GM21717 (cell line): ENCODE data around the gene TMEM250.

Experiments used
- ATAC-seq: cut with Tn5 transposase; IDR thresholded peaks from one replicate; pipeline ENCODE4 v1.9.1; 2021; ENCODE audit warnings: mild to moderate bottlenecking, moderate library complexity; ENCODE audit not compliant: unreplicated experiment

TMEM250 gene

GRCh38 chr9:136096505-136097001 lies 22.1 kb downstream of the TMEM250 start:
- no peak for ATAC-seq

DNA sequence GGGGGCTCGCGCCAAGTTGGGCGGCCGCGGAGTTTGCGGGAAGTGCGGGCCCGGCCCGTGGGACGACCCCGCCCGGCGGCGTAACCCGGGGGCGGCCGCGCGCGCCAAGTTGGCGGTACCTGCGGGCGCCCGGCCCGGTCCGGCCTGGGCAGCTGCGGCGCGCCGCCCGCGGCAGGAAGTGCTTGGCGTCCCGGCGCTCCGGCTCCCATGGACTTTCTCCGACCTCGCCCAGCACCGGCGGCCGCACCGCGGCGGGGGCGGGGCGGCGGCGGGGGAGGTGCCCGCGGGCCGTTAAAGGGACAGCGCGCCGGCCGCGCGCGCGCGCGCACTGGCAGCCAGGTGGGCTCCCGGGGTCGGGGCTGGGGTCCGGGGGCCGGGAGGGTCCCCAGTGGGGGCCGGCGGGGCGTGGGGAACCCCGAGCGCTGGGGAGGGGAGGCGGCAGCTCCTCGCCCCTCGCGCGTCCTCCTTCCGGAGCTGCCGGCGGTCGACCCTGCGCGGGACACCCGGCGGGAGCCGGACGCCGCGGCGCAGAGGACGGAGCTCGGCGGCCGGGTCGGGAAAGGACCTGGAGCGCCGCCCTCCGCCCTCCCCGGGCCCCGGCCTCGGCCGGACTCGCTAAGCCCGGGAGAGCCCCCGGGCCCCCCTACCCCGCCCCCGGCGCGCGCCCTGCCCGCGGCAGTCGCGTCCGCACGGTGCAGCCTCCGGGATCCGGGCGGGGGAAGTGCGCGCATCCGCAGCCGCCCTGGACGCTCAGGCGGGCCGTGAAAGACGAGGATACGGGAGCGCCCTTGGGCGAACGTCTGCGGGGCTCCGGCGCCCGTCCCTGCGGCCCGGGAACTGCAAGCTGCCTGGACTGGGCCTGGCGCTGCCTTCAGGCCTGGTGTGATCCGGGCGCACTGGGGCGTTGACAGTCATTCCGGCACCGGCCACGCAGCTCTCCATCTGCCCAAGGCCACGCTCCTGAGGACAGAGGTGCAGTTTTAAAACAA lies 23.3 kb downstream of the TMEM250 start, which contains the start of gene NACC2:
Gene NACC2, minus strand, starts transcription at position 220 of the 989 bp plus-strand sequence. CDS start 44,768 bp downstream, outside the sequence.
- no peak for ATAC-seq

DNA sequence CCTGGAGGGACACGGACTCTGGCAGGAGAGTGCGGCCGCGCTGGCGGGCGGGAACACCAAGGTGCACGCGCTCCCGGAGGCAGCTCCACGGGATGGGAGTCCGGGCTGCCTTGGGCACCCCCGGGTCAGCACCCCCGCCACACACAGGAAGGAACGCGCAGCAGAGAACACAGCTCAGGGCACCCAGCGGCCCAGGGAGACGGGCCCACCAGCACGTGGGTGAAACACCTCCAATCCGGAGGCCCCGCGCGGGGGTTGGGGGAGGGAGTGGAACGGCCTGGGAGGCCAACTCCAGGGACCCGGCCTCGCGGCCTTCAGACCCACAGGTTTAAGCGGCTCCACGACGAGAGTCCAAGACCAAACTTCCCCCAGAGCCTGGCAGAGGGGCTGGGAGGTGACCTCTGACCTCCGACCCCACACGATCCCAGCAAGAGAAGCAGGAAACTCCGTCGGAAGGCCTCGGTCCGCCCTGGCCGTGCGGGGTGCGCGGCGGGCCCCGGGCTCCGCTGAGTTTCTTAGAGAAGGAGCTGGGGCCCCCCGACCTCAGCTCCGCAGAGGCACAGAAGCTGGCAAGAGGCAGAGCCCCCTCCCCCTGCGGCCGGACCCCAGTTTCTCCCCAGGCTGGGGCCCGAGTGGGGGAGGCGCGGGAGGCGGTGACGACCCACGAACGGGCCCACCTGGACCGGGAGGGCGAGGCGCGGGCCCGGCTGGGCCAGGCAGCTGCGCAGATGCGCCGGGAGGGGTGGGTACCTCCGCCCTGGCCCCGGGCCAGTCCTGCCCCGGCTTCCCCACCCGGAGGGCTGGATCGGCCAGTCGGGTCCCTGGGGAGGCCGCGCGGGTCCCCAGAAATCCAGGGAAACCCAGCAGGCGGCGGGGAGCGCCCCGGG lies 24.4 kb downstream of the TMEM250 start:
- no peak for ATAC-seq

GRCh38 chr9:136093346-136093986 lies 25.2 kb downstream of the TMEM250 start:
- no peak for ATAC-seq

DNA sequence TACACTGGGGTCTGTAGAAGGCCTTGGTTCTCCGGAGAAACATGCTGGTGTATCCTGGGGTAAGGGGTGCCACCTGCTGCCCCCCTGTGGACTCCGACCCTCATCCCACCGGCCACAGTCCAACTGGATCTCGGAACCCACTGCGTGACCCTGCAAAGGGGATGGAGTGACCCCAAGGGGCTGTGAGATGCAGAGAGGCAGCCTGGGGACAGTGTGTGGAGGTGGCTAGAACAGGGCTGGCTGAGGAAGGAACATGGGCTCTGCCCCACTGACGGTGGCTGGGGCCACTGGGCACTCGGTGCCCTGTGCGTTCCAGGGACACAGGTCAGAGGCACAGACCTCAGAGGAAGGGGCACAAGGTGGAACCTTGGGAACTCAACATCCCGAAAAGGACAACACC lies 25.9 kb downstream of the TMEM250 start:
- no peak for ATAC-seq

- ATAC-seq: no peak
Measured at GRCh38 chr9:136092353-136092650, 26.4 kb downstream of the TMEM250 start.

GRCh38 chr9:136091582-136092352 lies 26.9 kb downstream of the TMEM250 start:
- no peak for ATAC-seq

GRCh38 chr9:136090768-136091581 lies 27.7 kb downstream of the TMEM250 start:
- no peak for ATAC-seq

DNA sequence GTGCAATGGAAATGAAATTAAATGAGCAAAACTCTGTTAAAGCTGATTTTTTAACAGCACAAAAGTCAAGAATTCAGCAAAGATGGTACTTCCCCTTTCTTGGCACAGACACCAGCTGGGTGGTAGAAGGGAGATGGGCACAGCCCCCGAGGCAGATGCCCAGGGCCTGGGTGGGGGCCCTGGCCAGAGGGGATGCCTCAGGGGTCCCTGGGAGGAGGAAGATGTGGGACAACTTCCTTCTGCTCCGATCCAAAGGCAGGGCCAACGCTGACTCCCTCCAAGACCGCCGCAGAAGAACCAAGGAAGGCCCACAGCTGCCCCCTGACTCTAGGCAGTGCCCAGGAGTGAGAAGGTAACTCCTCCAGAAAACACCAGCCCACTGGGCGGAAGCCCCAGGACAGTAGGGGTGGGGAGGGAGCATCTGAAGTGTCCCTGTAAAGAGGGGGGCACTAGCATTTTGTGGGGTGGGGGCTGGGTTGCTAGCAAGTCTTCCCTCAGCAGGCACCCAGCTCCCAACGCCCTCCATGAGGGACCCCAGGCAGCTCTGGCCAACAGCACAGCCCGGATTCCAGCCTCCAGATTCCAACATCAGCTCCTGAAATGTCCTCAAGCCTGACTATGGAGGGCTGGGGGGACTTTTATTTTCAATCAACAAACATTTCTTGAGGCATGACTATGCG lies 28.5 kb downstream of the TMEM250 start:
- no peak for ATAC-seq

- no peak for ATAC-seq
Measured at GRCh38 chr9:136089697-136090045, 29.0 kb downstream of the TMEM250 start.

- ATAC-seq: no peak
Measured at GRCh38 chr9:136088939-136089696, 29.6 kb downstream of the TMEM250 start.

- ATAC-seq: no peak
Measured at GRCh38 chr9:136088481-136088938, 30.2 kb downstream of the TMEM250 start.

DNA sequence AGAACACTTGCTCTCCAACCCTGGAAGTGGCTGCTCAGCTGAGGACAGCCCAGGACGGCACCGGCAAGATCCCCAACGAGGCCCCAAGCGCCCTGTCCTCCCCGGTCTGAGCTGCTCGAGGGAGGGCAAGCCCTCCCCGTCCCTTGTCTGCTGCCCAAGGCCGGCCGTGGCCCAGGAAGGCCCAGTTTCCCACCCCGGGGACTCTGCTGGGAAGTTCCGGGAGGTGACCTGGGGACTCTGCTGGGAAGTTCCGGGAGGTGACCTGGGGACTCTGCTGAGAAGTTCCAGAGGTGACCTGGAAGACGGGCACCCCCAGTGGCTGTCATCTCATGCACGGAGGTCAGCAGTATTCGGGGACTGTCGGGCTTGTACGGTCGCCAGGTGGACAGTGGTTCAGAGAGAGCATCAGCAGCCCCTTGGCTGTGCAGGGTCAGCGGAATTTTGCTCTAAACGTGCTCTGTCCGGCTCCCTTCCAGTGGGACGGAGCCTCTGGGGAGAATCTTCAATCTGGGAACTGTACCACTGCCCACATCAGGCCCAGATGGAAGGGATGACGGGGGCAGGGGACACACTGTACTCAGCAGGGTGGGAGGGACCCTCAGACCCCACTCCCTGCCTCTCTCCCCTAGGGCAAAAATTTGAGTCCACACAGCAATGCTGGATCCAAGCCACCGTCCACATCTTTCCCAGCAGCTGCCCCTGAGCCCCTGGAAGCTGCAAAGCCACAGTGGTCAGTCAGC lies 30.8 kb downstream of the TMEM250 start:
- ATAC-seq: no peak

DNA sequence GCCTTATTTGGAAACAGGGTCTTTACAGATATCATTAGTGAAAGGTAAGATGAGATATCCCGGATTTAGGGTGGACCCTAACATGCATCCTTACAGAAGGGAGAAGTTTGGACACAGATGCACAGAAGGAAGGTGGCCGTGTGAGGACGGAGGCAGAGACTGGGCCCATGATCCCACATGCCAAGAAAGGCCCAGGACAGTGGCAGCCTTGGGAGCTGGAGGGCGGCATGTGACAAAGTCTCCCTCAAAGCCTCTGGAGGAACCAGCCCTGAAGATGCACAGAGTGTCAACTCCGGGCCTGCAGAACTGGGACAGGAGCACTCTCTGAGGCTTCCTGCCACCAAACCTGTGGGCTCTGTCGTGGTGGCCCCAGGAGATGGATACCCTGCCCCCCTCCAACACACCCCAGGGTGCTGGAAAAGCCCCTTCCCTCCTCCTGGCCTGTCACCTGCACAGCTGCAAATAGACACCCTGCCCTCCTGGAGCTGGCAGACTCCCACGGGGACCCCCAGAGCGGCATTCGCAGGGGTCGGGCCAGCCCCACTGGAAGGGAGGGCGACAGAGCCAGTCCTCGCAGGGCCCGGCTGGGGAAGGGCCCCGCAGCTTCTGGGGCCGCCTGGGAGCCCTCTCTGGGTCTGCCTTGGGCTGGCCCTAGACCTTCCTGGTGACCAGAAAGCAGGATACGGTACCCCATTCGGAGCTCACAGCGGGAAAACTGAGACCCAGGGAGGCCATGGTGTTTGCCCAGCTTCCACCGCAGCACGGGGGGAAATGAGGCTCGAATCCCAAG lies 31.5 kb downstream of the TMEM250 start:
- no peak for ATAC-seq

DNA sequence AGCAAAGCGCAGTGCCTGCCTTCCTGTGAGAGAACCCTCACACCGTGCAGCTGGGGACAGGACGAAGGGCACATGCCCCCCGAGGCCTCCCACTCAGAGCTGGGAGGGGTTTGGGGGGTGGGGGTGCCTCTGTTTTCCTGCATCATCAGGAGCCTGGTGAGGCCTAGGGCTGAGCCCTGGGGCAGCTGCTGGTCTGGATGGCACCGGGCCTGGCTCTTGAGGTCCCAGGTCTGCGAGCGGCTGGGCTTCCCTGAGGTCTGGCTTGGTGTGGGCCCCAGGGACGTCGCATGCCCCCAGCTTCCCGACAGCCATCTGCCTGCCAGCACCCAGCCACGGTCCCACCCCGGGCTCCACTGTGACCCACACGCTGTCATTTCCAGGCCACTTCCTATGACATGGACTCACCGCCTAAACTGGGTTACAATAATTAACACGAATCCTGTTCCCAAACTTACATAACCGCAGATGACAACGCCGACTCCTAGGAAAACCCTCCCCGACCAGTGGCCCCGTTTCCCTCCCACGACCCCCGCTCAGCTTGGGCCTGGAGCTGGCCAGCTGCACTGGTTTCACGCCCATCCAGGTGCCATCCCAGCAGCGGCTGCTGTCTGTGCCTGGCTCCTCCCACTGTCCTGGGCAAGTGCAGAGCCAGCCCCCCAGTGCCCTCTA lies 32.3 kb downstream of the TMEM250 start:
- no peak for ATAC-seq

DNA sequence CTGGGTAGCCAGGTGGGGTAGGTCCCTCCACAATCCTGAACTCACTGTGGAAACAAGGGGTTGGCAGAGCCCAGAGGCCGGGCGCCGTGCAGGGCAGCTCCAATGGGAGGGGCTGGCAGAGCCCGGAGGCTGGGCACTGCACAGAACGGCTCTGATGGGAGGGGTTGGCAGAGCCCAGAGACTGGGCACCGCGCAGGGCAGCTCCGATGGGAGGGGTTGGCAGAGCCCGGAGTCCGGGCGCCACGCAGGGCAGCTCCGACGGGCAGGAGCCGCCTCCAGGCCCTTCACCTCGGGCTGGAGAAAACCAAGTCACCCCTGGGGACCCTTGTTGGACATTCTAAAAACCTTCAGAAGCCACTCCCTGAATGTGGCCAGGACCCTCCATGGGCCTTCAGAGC lies 32.9 kb downstream of the TMEM250 start:
- no peak for ATAC-seq
